Measurements from ENCODE around the gene SPACDR. TPM values are rescaled to one million over a fixed set of nuclear protein-coding genes. Genes with fewer than 3 reads are reported as not detected.
A peak's percentile ranks its signal among the peaks of the same experiment; 100 is the strongest.

SPACDR gene
- total RNA-seq, 1 experiment from 2014 or later = not detected

DNA sequence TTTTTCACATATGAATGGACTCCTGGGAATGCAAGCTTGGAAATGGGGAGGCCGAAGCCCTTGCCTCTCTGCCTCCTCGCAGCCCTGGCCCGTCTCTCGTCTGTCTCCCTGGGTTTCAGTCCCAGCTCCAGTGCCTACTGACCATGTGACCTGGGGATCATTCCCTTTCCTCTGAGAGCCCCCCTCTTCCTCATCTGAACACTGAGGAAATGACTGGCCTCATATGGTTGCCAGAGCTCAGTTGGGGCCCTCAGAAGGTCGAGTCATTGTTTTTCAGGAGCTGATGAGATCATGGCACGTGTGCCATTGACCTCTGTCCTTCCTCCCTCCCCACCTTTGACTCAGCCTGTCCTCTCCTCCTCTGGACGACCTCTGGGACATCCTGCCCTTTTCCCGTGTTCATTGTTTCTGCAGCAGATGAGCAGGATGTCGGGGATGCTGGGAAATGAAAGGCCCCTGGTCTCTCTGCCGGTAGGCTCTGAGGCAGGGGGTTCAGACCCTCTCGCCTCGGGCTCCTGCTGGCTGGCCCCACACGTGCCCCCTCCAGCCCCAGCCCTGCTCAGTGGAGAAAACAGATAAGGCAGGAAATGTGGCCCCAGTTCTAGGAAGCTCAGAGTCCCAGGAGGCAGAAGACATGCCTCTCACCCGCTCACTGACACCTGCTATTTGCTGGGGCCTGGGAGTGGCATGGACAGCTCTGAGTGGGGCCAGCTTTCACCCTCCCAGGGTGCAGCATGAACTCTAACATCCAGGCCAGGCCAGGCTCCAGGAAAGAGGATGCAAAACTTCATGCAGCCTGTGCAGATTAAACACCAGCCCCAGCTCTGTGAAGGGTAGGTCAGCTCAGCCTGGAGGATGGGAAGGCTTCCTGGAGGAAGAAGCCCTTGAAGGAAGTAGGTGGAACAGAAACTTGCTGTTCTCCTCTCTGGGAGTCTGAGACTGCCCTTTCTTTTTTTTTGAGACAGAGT is 19.5 kb downstream of the SPACDR start:
- H3K27ac ChIP-seq (ENCODE audit: insufficient read length, low read depth, low read length) = no peak overlapping the region
- H2AFZ ChIP-seq (ENCODE audit: low read length) = no peak overlapping the region
- no CpG with 5 or more reads among the region's 14 CpGs for WGBS (ENCODE audit: extremely low coverage, insufficient read length, low lambda C conversion rate)
- no peaks in the 10 kb centered on the region for H3K9me3 Mint-ChIP-seq
- H3K23ac ChIP-seq (ENCODE audit: insufficient read length, low read depth, low read length) = no peak overlapping the region
- peak; percentile 41 for DNase-seq
- peak overlapping the region; percentile 57 to 86 (median 72); a peak in 4 of 7 replicates for H3K27ac Mint-ChIP-seq
- H3K36me3 Mint-ChIP-seq (ENCODE audit: insufficient read depth in 1 of 3, low read depth in 3 of 3) = peaks cover 0 to 6% (median 0%) of the 10 kb centered on the region in 3 experiments; a peak in 2 of 7 replicates
- H3T11ph ChIP-seq (ENCODE audit: low read length) = no peak overlapping the region
- H3K56ac ChIP-seq (ENCODE audit: insufficient read length, low read depth, low read length) = no peak overlapping the region
- H2AK5ac ChIP-seq (ENCODE audit: insufficient read length, low read length) = no peak overlapping the region
- H3K79me2 ChIP-seq (ENCODE audit: insufficient read depth, low read length) = no peaks in the 10 kb centered on the region
- no peaks in the 10 kb centered on the region for H3K27me3 Mint-ChIP-seq (ENCODE audit: low read depth)
- H2BK15ac ChIP-seq (ENCODE audit: low read depth, low read length) = no peak overlapping the region
- peak overlapping the region; percentile 65 for H3K14ac ChIP-seq (ENCODE audit: insufficient read depth, low read length)
- H3K4me2 ChIP-seq (ENCODE audit: insufficient read depth, insufficient read length, low read length) = no peak overlapping the region
- peak overlapping the region; percentile 70 for H4K5ac ChIP-seq (ENCODE audit: insufficient read length, low read depth, low read length)
- no peak overlapping the region for H4K91ac ChIP-seq (ENCODE audit: insufficient read length, low read depth, low read length)
- H3K18ac ChIP-seq (ENCODE audit: insufficient read length, low read depth, low read length) = no peak overlapping the region
- no peaks in the 10 kb centered on the region for H3K4me1 ChIP-seq (ENCODE audit: insufficient read depth, low read length)
- H3K4ac ChIP-seq (ENCODE audit: low read depth, low read length) = no peak overlapping the region
- peaks cover 6 to 12% of the 10 kb centered on the region in 2 experiments for H3K4me1 Mint-ChIP-seq
- H3K9ac ChIP-seq (ENCODE audit: extremely low read depth, insufficient read length, low read length) = no peak overlapping the region
- H2BK12ac ChIP-seq (ENCODE audit: insufficient read length, low read depth, low read length) = no peak overlapping the region
- no peaks in the 10 kb centered on the region for H3K79me1 ChIP-seq (ENCODE audit: insufficient read depth, low read depth, low read length, poor library complexity, severe bottlenecking)
- H3K23me2 ChIP-seq (ENCODE audit: insufficient read length, low read depth, low read length, poor library complexity, severe bottlenecking) = no peaks in the 10 kb centered on the region
- no peaks in the 10 kb centered on the region for H3K27me3 ChIP-seq (ENCODE audit: insufficient read depth, low read length)
- H3K9me3 ChIP-seq (ENCODE audit: control insufficient read depth, low read depth, low read length) = no peaks in the 10 kb centered on the region
- no peak overlapping the region for H2BK20ac ChIP-seq (ENCODE audit: low read depth, low read length, poor library complexity, severe bottlenecking)
- no peak overlapping the region for H2BK5ac ChIP-seq (ENCODE audit: insufficient read length, low read length)
- no peak overlapping the region for H2BK120ac ChIP-seq (ENCODE audit: low read depth, low read length, poor library complexity, severe bottlenecking)
- no peaks in the 10 kb centered on the region for H4K20me1 ChIP-seq (ENCODE audit: control insufficient read depth, insufficient read depth, insufficient read length)
- H4K8ac ChIP-seq (replicated peaks; ENCODE audit: insufficient read length, low read depth, low read length) = no peak overlapping the region
- H3K4me3 Mint-ChIP-seq = no peak overlapping the region
- TF ChIP-seq, protein P1, sequence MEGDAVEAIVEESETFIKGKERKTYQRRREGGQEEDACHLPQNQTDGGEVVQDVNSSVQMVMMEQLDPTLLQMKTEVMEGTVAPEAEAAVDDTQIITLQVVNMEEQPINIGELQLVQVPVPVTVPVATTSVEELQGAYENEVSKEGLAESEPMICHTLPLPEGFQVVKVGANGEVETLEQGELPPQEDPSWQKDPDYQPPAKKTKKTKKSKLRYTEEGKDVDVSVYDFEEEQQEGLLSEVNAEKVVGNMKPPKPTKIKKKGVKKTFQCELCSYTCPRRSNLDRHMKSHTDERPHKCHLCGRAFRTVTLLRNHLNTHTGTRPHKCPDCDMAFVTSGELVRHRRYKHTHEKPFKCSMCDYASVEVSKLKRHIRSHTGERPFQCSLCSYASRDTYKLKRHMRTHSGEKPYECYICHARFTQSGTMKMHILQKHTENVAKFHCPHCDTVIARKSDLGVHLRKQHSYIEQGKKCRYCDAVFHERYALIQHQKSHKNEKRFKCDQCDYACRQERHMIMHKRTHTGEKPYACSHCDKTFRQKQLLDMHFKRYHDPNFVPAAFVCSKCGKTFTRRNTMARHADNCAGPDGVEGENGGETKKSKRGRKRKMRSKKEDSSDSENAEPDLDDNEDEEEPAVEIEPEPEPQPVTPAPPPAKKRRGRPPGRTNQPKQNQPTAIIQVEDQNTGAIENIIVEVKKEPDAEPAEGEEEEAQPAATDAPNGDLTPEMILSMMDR (conservative IDR thresholded peaks at IDR 0.05) = no peak

Data from H9 (cell line).